Heart left ventricle (tissue), 13 donors: ENCODE measurements around the gene HSPA4L.

ENCODE experiments used
- CTCF ChIP-seq, 12 donors: fragments of 200-600 bp; sonication (generic) in 4 of 12; IDR thresholded peaks; one replicate each; pipeline versions ENCODE4 v1.5.0 to v1.8.0; 2018 to 2022; ENCODE audit warnings: antibody characterized with exemption in 12 of 12, mild to moderate bottlenecking in 5 of 12
- POLR2A ChIP-seq, 2 donors: fragments of 450-650 bp; IDR thresholded peaks; one replicate each; pipeline ENCODE4 v1.6.1; 2017; ENCODE audit warnings: antibody characterized with exemption in 2 of 2, mild to moderate bottlenecking in 2 of 2, moderate library complexity in 2 of 2
- donor health status: ischemic (EF 13 %, LVEDD 7.1; RV severe dilation, severe dysfunction).
- donor health status: DM: no; HTN: yes; CAD: no.
- donor health status: DM: no; HTN: no; CAD: no.
- donor health status: ischemic (EF 25% LVEDD 6.9; RV normal size, moderate dysfunction).
- donor health status: ischemic (EF 25% LVEDD 5.7; RV mildly dilated, moderate dysfunction).
- donor health status: ischemic (EF 35%, LVEDD 5.7; RV mildly dilated, moderate dysfunction).
- donor health status: nonischemic (EF 11% LVEDD 7.7; RV severe dilation, severe dysfunction).
- donor health status: DM: yes; HTN: yes; CAD: no.
- donor health status: PGD.
- donor health status: ischemic (EF 29% LVEDD 5.4; RV normal size, mild dysfunction).
- donor health status: nonischemic (EF 23%, LVEDD 6.1; RV moderate dilation, normal function).

- TF ChIP-seq CTCF (IDR thresholded peaks at IDR 0.05) (no peak), POLR2A (IDR thresholded peaks at IDR 0.05) (no peak)
These were observed 61.8 kb downstream of the HSPA4L start for GRCh38 chr4:127843704-127844600.
